GM12878 (cell line): ENCODE results near the gene HAGHL. TPM values are rescaled to one million over a fixed set of nuclear protein-coding genes. Genes with fewer than 3 reads are reported as not detected.

Source experiments
- ATAC-seq: fragments of 200-7000 bp; cut with Tn5 transposase; 3 replicates; pipeline ENCODE4 v1.9.1; 2020; ENCODE audit warnings: mild to moderate bottlenecking, moderate library complexity
- BruUV-seq: library from RNA; stranded (reverse); fragments of 400-500 nt; replicated peaks from 2 replicates; lab custom pipeline; 2021; lab: Mats Ljungman, UMichigan
- CTCF ChIA-PET: fragments of 300-600 bp; sonication (Branson Sonifier 250); formaldehyde crosslinking; extraction: SDS; loops from one replicate; lab custom pipeline; 2021; ENCODE audit warnings: inconsistent platforms; lab: Yijun Ruan, JAX
- POLR2A ChIA-PET: fragments of 350-600 bp; formaldehyde crosslinking; extraction: SDS; loops from one replicate; lab custom pipeline; 2021; ENCODE audit warnings: inconsistent platforms; lab: Charles Lee
- RAD21 ChIA-PET: fragments of 300-600 bp; sonication (Branson Sonifier 250); formaldehyde crosslinking; loops from one replicate; lab custom pipeline; 2023; ENCODE audit warnings: antibody characterized with exemption; ENCODE audit not compliant: unreplicated experiment; lab: Charles Lee
- SMC1A ChIA-PET: fragments of 300-600 bp; sonication (Branson Sonifier 250); formaldehyde crosslinking; loops from one replicate; lab custom pipeline; 2023; ENCODE audit not compliant: unreplicated experiment, uncharacterized antibody; lab: Charles Lee
- DNase-seq: peaks from one replicate; pipeline ENCODE4 v3.0.0-alpha.2; 2011; ENCODE audit warnings: low read depth, low spot score
- FAIRE-seq: peaks from 3 replicates; lab custom pipeline; 2011; peaks lifted over from hg19 to GRCh38; lab: Jason Lieb, UNC
- H2AFZ ChIP-seq: 2 replicates; pipeline ENCODE4 v1.6.0; 2011; ENCODE audit warnings: low read depth, low read length, control low read depth; ENCODE audit not compliant: control insufficient read depth
- H3K27ac ChIP-seq: 2 replicates; pipeline ENCODE4 v1.5.1; 2011; ENCODE audit warnings: control low read depth; ENCODE audit not compliant: control insufficient read depth, insufficient read depth
- H3K27me3 ChIP-seq, 2 experiments: replicated peaks in 1 of 2; 2 replicates each; pipeline versions ENCODE4 v1.6.0 to v1.6.1; 2011; ENCODE audit warnings: low read length in 1 of 2; ENCODE audit not compliant: control insufficient read depth in 2 of 2, insufficient read depth in 2 of 2
- H3K36me3 ChIP-seq, 2 experiments: 2 replicates each; pipeline ENCODE4 v1.5.1; 2011; ENCODE audit warnings: low read length in 1 of 2; ENCODE audit not compliant: control insufficient read depth in 2 of 2, insufficient read depth in 2 of 2
- H3K4me1 ChIP-seq: 2 replicates; pipeline ENCODE4 v1.6.1; 2011; ENCODE audit warnings: mild to moderate bottlenecking, low read length, moderate library complexity, mixed read lengths; ENCODE audit not compliant: control insufficient read depth, insufficient read depth
- H3K4me2 ChIP-seq: 2 replicates; pipeline ENCODE4 v1.6.0; 2011; ENCODE audit warnings: control low read depth; ENCODE audit not compliant: control insufficient read depth, insufficient read depth
- H3K4me3 ChIP-seq: fragments of 200-600 bp; sonication (generic); 2 replicates; pipeline ENCODE4 v1.5.1; 2016
- H3K79me2 ChIP-seq: 2 replicates; pipeline ENCODE4 v1.6.0; 2011; ENCODE audit warnings: low read length; ENCODE audit not compliant: control insufficient read depth, insufficient read depth
- H3K9ac ChIP-seq: 2 replicates; pipeline ENCODE4 v1.8.0; 2011; ENCODE audit warnings: low read length, control low read depth, mixed read lengths; ENCODE audit not compliant: control insufficient read depth, insufficient read depth
- H3K9me3 ChIP-seq: replicated peaks from 3 replicates; pipeline ENCODE4 v1.5.1; 2011; ENCODE audit warnings: mild to moderate bottlenecking, low read length; ENCODE audit not compliant: control insufficient read depth, insufficient read depth
- H4K20me1 ChIP-seq: 2 replicates; pipeline ENCODE4 v1.6.0; 2011; ENCODE audit not compliant: control insufficient read depth, insufficient read depth
- BACH1 ChIP-seq: fragments of 450-650 bp; IDR thresholded peaks from 2 replicates; pipeline ENCODE4 v1.6.1; 2017; ENCODE audit warnings: mild to moderate bottlenecking, borderline replicate concordance
- EGR1 ChIP-seq, 2 experiments: IDR thresholded peaks; 1 replicate in 1 of 2; 2 replicates in 1 of 2; pipeline ENCODE4 v1.6.1; 2011 to 2012; ENCODE audit warnings: low read depth in 2 of 2, low read length in 2 of 2, borderline replicate concordance in 1 of 2, mild to moderate bottlenecking in 1 of 2, moderate library complexity in 1 of 2
- ESRRA ChIP-seq: IDR thresholded peaks from 2 replicates; pipeline ENCODE4 v1.6.1; 2012; ENCODE audit warnings: mild to moderate bottlenecking, low read length, improper control_type of control experiment
- IRF4 ChIP-seq: IDR thresholded peaks from 2 replicates; pipeline ENCODE4 v1.6.1; 2011; ENCODE audit warnings: low read depth, low read length
- NFXL1 ChIP-seq: fragments of 450-650 bp; IDR thresholded peaks from 2 replicates; pipeline ENCODE4 v1.6.1; 2017; ENCODE audit warnings: antibody characterized with exemption, mild to moderate bottlenecking, borderline replicate concordance
- NFYB ChIP-seq: IDR thresholded peaks from 2 replicates; pipeline ENCODE4 v1.6.1; 2011; ENCODE audit warnings: low read depth, mild to moderate bottlenecking, low read length, improper control_type of control experiment, moderate library complexity; ENCODE audit not compliant: insufficient read depth
- NRF1 ChIP-seq: conservative IDR thresholded peaks from 2 replicates; pipeline ENCODE4 v1.6.1; 2011; ENCODE audit warnings: mild to moderate bottlenecking, low read depth, low read length, improper control_type of control experiment
- POLR2AphosphoS2 ChIP-seq: IDR thresholded peaks from 2 replicates; pipeline ENCODE4 v1.6.1; 2011; ENCODE audit warnings: low read depth, mild to moderate bottlenecking, low read length, improper control_type of control experiment, moderate library complexity
- RAD51 ChIP-seq: fragments of 450-650 bp; IDR thresholded peaks from 2 replicates; pipeline ENCODE4 v1.6.1; 2016; ENCODE audit warnings: moderate library complexity, mild to moderate bottlenecking, inconsistent platforms
- TARDBP ChIP-seq: IDR thresholded peaks from 2 replicates; pipeline ENCODE4 v1.6.1; 2016; ENCODE audit warnings: borderline replicate concordance
- WGBS: methylation state at CpG from one replicate; pipeline ENCODE4 v1.1.6; 2016; ENCODE audit warnings: low lambda C conversion rate; ENCODE audit not compliant: insufficient replicate concordance, insufficient coverage; ENCODE audit errors: missing lambda C conversion rate; 5-methylcytosine and 5-hydroxymethylcytosine counted together
- in situ Hi-C: fragments of 300-500 bp; cut with MboI; formaldehyde crosslinking; loops from 9 replicates; pipeline ENCODE4 v1.14.3; 2018; ENCODE audit warnings: mixed read lengths
- intact Hi-C: fragments of 100-400 bp; cut with micrococcal nuclease; formaldehyde crosslinking; loops from one replicate; pipeline ENCODE4 v1.14.2; 2022; ENCODE audit not compliant: unreplicated experiment
- polyA plus RNA-seq, 11 experiments: library from polyadenylated mRNA; depleted of rRNA in 4 of 11; unstranded in 6 of 11; stranded (reverse) in 5 of 11; fragments of >200 nt; fragmentation: Nextera tagmentation in 4 of 11; fragmentation: Illumina TruSeq in 1 of 11; extraction: Ambion mirVana in 4 of 11; extraction: Trizol in 1 of 11; gene quantifications; 1 replicate in 1 of 11; 2 replicates in 10 of 11; pipeline versions ENCODE4 v1.2.1 to v1.2.3, GENCODE V29; 2011 to 2016; ENCODE audit warnings: inconsistent platforms in 2 of 11, missing spikeins in 2 of 11, low read depth in 1 of 11
- total RNA-seq, 4 experiments: library from RNA; depleted of rRNA in 3 of 4; stranded (reverse); fragments of >200 nt in 3 of 4; fragmentation: Illumina TruSeq in 1 of 4; extraction: Trizol in 1 of 4; gene quantifications; 2 replicates each; pipeline versions ENCODE4 v1.2.1 to v1.2.3, GENCODE V29; 2013 to 2021
- TF ChIP-seq, protein P1 (sequence below): fragments of 150-350 bp; IDR thresholded peaks from 2 replicates; pipeline ENCODE4 v1.6.1; 2016; ENCODE audit warnings: low read depth, low read length

HAGHL gene
- total and polyA plus RNA-seq, 10 of the 15 experiments (the other 5 are each of a cell fraction or from before 2014, with no cell fraction given) = 0.23 to 44.6 (median 16.4) TPM

DNA sequence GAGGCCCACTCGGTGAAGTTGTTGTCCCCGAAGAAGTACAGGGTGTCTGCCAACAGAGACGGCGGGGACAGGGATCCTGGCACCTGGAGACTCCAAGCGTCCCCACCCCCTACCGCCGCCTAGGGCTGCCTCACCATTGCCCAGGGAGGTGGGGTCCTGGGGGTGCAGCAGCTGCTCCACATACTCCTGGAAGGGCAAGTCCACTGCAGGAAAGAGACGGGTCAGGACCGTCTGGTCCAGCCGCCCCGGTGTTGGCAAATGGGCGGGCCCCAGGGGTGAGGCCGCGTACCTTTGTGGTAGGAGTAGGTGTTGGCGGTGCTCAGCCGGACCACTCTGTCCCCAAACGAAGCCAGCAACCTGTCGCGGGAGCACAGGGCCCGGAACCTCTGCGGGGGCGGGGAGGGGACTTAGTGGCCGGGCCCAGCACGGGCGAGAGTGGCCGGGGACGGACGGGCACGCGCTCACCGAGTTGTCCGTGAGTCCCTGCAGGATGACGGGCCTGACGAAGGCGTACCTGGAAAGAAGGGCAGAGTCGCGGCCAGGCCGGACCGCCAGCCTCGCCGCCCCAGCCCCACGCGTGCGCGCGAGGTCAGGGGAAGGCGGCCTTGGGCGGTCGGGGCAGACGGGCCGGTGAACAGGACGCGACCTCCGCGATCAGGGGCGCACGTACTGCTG lies 43.4 kb upstream of the HAGHL start:
- peaks cover 6 to 14% of the 10 kb centered on the region in 2 experiments; a peak in 2 of 4 replicates for H3K36me3 ChIP-seq
- intact Hi-C loops (loop anchor here (2.0 to 5.0 kb wide), 3 partner anchors 37 to 157 kb away; partner anchors contain the start of genes ANTKMT, CAPN15 and METTL26), in situ Hi-C loops (no loop called here)
- BruUV-seq = no TSS peak
- H4K20me1 ChIP-seq = peaks cover 6% of the 10 kb centered on the region; the same call in 1 of the 2 replicates
- CTCF ChIA-PET = interaction anchor here (0.8 kb wide), 1 partner anchor 35 kb away, joined by 3 read pairs; no protein-coding TSS in a partner anchor
- no peaks in the 10 kb centered on the region for H3K27me3 ChIP-seq
- H3K4me2 ChIP-seq = peak overlapping the region; percentile 90
- H3K9me3 ChIP-seq = no peaks in the 10 kb centered on the region
- SMC1A ChIA-PET = no interaction called here
- FAIRE-seq = no peak
- WGBS = 24% methylated on average over 41 of the region's 57 CpGs
- no peak for ATAC-seq
- peak overlapping the region; percentile 44; the same call in 1 of the 2 replicates for H3K27ac ChIP-seq
- no peak for DNase-seq
- peaks cover 15% of the 10 kb centered on the region for H3K4me1 ChIP-seq
- 0 out of 2 replicates have a peak overlapping the region, but pooled peaks have one; percentile 11 for H2AFZ ChIP-seq
- peak overlapping the region; percentile 67 for H3K4me3 ChIP-seq
- POLR2A ChIA-PET = interaction anchor here (1.0 kb wide), 1 partner anchor 12 kb away, joined by 3 read pairs; no protein-coding TSS in a partner anchor
- H3K9ac ChIP-seq = peak overlapping the region; percentile 61
- no peak for TF ChIP-seq NFXL1
- TF ChIP-seq BACH1 = peak; percentile 87; the same call in 1 of the 2 replicates
- TF ChIP-seq ESRRA = no peak
- TF ChIP-seq, protein P1, sequence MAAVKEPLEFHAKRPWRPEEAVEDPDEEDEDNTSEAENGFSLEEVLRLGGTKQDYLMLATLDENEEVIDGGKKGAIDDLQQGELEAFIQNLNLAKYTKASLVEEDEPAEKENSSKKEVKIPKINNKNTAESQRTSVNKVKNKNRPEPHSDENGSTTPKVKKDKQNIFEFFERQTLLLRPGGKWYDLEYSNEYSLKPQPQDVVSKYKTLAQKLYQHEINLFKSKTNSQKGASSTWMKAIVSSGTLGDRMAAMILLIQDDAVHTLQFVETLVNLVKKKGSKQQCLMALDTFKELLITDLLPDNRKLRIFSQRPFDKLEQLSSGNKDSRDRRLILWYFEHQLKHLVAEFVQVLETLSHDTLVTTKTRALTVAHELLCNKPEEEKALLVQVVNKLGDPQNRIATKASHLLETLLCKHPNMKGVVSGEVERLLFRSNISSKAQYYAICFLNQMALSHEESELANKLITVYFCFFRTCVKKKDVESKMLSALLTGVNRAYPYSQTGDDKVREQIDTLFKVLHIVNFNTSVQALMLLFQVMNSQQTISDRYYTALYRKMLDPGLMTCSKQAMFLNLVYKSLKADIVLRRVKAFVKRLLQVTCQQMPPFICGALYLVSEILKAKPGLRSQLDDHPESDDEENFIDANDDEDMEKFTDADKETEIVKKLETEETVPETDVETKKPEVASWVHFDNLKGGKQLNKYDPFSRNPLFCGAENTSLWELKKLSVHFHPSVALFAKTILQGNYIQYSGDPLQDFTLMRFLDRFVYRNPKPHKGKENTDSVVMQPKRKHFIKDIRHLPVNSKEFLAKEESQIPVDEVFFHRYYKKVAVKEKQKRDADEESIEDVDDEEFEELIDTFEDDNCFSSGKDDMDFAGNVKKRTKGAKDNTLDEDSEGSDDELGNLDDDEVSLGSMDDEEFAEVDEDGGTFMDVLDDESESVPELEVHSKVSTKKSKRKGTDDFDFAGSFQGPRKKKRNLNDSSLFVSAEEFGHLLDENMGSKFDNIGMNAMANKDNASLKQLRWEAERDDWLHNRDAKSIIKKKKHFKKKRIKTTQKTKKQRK = no peak
- no peak for TF ChIP-seq NRF1
- no peak for TF ChIP-seq RAD51
- no peak for TF ChIP-seq NFYB
- TF ChIP-seq IRF4 = no peak
- TF ChIP-seq TARDBP = no peak
- TF ChIP-seq POLR2AphosphoS2 = peak; percentile 85; the same call in 1 of the 2 replicates
- TF ChIP-seq EGR1 (IDR thresholded peaks at IDR 0.05; ENCODE audit: borderline replicate concordance in 1 of 2, low read depth in 2 of 2, low read length in 2 of 2) = 0 out of 3 replicates have a peak, but pooled peaks of 1 of the 2 experiments have one; percentile 35
- RAD21 ChIA-PET = no interaction called here
- H3K79me2 ChIP-seq = peaks cover 24% of the 10 kb centered on the region
